Fibroblast of pulmonary artery (primary cell): ENCODE results near the gene ATP2A2.

Experiments used
- DNase-seq: peaks from one replicate; pipeline ENCODE4 v3.0.0-alpha.2; 2010; ENCODE audit warnings: low read depth
- H3K4me3 ChIP-seq: replicated peaks from 2 replicates; pipeline ENCODE4 v1.5.1; 2011; ENCODE audit warnings: low read depth, mild to moderate bottlenecking, control low read depth, low read length, moderate library complexity
- CTCF ChIP-seq: IDR thresholded peaks from 2 replicates; pipeline ENCODE4 v1.5.1; 2011; ENCODE audit warnings: mild to moderate bottlenecking, control low read depth, low read length, inconsistent platforms; ENCODE audit errors: missing control alignments

ATP2A2 gene

GRCh38 chr12:110244372-110244771 is 36.7 kb upstream of the ATP2A2 start:
- no peak for TF ChIP-seq CTCF
- H3K4me3 ChIP-seq = no peak overlapping the region
- no peak for DNase-seq

- no peak for TF ChIP-seq CTCF
- H3K4me3 ChIP-seq = no peak overlapping the region
- DNase-seq = no peak
These were observed 36.2 kb upstream of the ATP2A2 start for GRCh38 chr12:110244829-110245228.

DNA sequence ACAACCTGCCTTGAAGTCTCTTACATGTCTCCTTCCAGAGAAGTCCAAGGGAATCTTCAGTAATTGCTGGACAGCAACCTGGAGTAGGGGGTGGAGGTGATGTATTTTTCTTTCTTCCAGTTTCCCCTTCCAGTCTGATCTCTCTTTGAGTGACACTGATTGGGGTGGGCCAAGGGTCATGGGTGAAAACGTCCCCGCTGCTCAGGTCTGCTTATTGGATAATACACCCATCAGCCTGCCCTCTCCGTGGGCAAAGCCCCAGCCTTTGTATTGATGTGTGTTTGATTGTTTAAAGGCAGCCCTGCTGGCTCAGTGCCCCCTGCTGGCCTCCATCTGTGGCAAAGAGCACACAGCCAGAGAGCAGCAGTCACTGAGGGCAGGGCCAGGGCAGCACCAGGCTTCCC is 35.7 kb upstream of the ATP2A2 start:
- no peak for DNase-seq
- TF ChIP-seq CTCF = peak; percentile 39

GRCh38 chr12:110246636-110247339 is 34.3 kb upstream of the ATP2A2 start:
- no peak for TF ChIP-seq CTCF
- DNase-seq = no peak
- no peak overlapping the region for H3K4me3 ChIP-seq

More for the DNA sequence above, 35.7 kb upstream of the ATP2A2 start:
- H3K4me3 ChIP-seq = no peak overlapping the region

DNA sequence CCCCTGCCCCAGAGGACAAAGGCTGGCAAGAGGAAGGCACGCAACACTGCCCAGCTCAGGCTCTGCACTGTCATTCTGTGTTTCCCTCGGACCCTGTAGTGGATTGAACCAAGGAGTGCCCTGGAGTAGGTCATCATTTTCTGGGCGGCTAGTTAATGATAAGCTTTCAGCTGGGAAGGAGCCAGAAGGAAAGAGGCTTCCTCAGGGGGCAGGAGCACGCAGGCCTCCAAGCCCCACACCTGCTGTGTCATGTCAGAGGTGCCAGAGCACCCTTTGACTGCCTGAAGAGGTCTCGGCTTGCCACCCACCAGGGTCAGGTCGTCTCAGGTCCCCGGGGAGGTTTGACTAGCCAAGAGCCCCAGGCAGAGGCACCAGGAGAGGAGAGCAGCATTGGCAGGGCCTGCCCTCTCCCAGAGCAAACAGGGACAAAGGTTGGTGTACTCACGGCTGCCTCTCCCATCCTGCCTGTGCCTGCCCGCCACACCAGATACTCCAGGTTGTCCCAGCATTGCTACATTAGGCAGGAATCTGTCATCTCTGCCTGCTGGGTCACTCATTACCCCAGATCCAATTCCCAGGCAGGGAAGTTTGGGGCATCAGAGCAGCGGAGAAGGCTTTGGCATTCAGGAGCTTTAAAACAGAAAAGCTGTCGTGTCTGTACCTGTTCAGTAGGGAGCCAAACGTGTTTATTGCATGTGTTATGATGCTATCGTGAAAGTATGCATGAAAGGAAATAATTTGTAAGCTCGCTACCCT is 33.5 kb upstream of the ATP2A2 start:
- no peak overlapping the region for H3K4me3 ChIP-seq
- no peak for DNase-seq
- TF ChIP-seq CTCF = no peak

DNA sequence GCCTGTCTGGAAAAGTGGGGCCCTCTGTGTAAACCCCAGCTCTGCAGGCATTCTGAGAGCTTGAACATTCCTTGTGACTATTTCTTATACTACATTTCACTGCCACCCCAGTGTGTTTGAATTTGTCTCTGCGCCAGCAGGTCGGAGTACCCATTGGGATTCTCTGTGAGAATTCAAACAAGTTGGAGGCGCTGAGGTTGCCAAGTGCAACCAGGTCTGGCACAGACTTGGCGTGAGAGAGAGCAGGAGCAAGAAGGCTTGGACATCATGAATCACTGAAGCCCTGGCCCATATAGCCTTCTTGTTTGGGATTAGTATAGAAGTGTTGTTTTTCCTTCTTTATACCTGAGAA is 33.0 kb upstream of the ATP2A2 start:
- H3K4me3 ChIP-seq = no peak overlapping the region
- no peak for TF ChIP-seq CTCF
- no peak for DNase-seq
